Kasumi-1 (cell line): ENCODE results near the gene LSP1.

Experiments used
- DNase-seq, 2 experiments: peaks; one replicate each; lab custom pipeline; 2025; lab: John Stamatoyannopoulos, UW

LSP1 gene

DNA sequence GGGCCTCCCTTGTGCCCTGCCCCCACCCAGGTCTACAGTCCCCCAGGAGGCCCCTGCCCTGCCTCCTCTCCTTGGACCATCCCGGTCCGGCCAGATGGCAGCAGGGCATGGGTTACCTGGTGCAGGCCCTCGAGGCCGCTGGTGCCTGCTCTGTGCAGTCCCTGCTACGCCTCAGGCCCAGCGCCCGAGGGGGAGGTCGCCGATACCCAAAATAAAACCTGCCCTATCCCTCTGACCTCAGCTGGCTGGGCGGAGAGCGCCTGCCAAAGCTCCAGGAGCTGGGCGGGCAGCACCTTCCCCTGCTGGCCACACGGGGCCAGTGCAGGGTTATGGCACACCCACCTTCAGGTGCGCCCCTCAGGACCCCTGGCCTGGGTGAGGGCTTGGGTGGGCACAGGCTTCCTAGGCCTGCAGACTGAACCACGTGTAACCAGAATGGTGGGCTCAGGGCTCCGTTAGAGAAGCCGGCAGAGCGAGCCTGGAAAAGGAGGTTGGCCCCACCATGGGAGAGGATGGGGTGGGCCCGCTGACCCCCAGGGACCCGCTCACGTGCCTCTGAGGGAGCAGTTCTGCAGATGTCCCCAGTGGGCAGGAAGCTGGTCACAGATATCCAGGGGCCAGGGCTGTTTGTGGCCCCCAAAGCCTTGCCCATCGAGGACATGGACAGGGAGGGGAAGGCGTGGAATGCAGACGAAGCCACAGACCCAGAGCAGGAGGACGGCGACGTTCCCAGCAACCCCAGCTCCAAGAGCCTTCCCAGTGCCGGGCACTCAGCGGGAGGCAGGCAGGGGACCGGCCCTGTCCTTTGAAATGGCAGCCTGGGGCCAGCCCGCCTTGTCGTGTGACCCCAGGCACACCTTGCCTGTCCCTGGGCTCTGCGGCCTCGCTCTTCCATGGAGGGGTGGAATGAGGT, 64.9 kb downstream of the LSP1 start:
- no peak for DNase-seq

DNA sequence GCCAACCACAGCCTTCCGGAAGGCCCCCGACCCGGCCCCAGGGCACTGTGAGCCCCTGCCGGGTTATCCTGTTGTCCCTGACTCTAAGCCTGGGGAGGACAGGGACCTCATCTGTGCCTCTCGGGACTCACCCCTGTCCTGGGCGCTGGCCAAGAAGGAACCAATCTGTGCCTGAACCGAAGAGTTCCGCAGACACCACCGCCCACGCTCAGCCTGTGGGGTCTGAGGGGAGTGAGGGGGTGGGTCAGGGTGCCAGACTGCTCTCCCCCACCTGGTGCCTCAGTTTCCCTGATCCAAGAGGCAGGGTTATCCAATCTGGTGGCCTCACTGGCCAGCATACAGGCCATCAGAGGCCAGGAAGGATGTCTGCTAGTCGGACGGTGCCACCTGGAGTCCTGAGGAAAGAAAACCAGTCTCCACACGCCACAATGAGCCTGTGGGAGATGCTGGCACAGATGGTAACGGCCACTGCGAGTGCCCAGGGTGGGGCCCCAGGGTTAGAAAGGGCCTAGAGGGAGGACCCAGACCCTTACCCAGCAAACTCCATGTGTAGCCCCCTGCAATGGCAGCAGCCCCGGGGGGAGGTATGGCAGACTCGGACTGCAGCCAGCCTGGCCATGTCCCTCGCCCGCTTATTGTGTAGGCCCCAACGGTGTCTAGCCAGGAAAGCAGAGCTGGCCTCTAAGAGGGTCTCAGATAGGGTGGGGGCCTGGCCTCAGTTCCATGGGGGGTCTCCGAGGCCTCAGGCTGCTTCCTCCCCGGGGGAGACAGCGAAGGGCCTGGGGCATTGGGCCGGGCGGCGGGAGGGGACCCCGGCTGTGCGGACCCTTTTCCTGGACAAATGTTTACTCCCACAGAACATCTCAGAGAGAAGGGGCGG, 65.8 kb downstream of the LSP1 start:
- no peak for DNase-seq

DNA sequence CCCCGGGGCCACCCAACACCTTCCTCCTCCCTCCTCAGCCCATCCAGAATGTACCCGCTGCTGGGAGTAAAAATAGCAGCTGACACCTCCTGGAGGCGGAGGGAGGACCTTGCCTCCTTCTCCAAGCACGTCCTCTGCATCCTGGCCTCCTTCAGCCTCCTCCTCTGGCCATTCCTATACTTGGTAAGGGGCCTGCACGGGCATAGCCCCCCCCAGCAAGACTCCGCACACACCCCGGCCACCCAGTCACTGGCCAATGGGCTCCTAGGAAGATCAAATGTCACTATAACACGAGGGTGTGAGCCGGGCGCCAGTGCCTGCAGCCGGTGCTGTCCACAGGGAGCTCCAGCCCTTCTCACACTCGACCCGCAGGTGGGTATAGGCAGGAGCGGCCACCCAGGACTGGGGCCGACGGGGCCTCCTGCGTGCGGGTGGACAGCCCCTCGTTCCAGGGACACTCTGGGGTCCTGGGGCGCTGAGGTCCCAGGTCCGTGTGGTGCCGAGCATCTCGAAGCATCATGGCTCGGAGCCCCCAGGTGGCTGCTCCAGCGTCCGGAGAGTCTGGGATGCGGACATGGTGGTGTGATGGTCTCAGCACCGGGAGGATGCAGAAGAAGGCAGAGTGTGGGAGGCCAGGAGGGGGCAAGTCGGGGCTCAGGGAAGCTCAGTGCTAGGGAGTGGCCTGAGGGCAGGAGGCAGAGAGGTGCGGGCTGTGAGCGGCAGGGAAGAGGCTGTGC, 66.7 kb downstream of the LSP1 start, which contains the start of gene TNNT3:
Gene TNNT3 (plus strand): TSS at position 313 of the 737 bp plus-strand sequence. CDS start 3,172 bp downstream, outside the sequence.
- no peak for DNase-seq

DNA sequence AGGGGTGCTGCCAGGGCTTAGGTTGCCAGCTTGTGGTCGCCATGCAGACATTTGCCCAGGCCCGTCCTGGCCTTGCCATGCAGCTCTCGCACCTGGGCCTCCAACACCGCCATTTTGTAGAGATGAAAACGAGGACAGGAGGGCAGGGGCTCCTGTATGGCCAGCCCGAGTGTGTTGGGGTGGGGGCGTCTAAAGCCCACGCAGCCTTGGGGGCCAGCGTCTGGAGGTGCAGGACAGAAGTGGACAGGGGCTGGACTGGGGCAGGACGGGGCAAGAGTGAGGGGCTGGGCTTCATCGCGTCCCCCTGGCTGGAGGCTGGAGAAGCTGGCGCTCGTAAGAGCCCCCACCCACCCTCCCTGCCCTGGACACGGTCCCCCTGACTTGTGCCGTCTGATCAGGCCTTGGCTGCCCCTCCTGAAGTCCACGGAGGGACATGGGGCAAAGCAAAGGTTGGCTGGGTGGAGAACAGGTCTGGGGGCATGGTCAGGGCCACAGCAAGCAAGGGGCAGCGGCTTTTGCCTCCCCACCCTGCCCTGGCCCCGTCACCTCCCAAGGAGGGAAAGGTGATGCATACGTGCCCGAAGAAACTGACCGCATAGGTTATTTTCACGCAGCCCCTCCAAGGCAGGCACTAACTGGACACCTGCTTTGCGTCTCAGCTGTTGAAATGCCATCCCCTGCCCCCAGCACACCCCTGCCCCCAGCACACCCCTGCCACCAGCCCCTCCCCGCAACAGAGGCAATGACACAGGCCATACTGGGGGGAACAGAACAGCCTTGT, 67.4 kb downstream of the LSP1 start:
- no peak for DNase-seq

GRCh38 chr11:1920909-1921573, 68.2 kb downstream of the LSP1 start:
- DNase-seq = no peak

GRCh38 chr11:1921574-1922141, 68.8 kb downstream of the LSP1 start:
- DNase-seq = no peak

DNA sequence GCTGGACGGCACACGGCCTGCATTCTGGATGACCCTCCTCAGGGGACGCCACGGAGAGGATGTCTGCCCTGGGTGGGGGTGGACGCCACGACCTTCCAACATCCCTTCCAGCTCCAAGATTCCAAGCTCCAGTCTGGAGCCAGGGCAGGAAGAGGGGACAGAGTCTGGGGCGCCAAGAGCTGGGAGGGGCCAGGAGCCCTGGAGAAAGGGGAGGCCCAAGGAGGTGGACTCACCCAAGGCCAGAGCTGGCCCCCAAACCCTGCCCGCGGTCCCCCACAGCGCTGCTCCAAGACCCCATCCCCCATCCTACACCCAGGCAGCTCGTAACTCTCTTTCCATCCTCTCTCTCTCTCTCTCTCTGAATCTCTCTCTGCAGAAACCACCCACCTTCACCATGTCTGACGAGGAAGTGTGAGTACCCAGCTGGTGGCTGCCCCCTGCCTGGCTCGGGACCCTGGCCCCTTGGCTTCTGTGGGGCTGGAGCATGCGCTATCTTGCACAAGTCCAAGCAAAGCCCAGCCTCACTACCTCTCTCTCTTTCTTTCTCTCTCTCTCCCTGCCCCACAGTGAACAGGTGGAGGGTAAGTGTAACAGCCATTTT, 69.7 kb downstream of the LSP1 start:
- no peak for DNase-seq

DNA sequence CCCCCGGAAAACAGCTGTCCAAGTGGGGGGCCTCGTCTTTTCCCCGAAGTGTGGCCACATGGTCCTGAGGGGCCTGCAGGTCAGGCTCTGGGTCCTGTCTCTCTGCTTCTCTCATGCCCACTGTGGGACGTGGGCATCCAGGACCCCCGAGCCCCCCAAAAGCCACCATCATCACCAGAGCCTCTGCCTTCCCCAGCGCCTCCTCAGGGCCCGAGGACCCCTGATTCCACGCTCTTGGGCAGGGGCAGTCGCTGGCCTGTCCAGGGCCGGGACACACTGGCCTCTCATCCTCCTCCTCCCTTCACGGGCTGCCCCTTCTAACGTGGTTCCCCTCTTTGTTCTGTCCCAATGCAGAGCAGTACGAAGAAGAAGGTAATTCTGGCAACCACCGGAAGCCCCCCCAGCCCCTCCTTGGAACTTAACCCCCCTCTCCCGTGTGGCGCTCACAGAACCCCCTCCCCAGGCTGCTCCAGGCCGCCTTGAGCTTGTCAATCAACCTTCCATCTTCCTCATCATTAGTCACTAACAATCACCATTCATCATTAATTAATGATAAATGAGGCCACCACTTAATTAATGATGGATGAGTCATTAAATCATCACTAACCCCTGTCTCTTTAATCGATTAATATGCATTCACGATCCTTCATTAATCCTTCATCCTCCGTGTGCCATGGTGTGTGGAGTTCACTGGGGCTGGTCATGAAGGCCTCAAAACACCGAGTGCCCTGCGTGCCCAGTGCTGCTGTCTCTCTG, 70.5 kb downstream of the LSP1 start:
- DNase-seq = no peak

GRCh38 chr11:1924181-1924580, 71.3 kb downstream of the LSP1 start:
- no peak for DNase-seq

DNA sequence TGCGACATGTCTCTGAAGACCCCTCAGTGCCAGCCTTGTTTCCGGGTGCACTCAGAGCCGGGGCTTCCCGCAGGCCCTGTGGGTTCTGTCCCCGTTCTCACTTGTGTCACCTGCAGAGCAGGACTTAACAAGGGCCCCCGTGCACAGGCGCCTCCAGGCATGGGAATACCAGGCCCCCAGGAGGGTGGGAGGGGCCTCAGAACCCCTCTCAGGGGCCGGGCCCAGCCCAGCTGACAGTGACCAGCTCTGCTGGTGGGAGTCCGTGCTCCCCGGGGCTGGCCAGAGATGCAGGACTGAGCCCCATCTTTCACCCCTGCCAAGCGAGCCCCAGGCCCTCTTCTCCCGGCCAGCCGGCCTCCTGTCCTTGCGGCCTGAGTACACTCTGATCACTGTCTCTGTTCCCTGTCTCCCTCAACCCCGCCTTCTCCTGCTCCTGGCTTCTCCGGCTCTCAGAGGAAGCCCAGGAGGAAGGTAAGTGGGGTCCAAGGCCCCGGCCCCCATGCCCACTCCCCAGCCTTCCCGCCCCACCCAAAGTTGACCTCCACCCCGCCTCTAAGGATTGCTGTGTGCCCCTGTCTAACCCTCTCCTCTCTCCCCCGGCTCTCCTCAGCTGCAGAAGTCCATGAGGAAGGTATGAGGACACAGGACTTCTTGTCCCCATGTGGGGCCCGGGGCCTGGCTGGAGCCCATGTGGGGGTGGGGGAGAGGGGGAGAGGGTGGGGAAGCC, 71.9 kb downstream of the LSP1 start:
- no peak for DNase-seq

- DNase-seq = no peak
These were observed 72.7 kb downstream of the LSP1 start for GRCh38 chr11:1925373-1926155.

- DNase-seq = no peak
These were observed 73.5 kb downstream of the LSP1 start for GRCh38 chr11:1926156-1927025.

GRCh38 chr11:1927026-1927847, 74.4 kb downstream of the LSP1 start:
- DNase-seq = no peak

DNA sequence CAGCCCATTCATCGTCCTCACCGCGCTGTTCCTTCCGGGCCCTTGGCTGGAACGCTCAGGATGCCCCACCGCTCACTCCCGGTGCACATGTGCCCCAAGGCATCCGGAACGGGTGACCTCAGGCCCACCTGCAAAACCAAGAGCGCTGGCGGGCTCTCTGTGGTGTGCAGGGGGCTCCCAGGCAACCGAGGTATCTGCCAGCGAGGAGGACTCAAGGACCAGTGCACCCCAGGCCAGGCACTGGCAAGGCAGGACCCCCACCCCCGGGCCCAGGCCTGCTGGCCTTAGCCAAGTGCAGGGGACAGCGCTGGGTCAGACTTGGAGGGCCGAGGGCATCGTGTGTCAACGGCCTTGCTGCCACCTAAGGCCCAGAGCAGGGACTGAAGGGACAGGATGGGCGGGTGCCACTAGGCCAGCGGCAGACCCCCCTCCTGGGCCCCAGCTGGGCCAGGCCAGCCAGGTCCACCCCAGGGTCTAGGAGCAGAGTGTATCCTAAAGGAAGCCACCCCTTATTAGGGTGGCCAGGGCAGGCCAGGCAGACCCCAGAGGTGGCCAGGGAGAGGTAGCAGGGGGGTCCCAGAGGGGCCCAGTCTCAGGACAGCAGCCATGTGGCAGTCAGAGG, 75.1 kb downstream of the LSP1 start:
- no peak for DNase-seq

- DNase-seq = no peak
These were observed 75.6 kb downstream of the LSP1 start for GRCh38 chr11:1928470-1928890.
